SHP77 (cell line): ENCODE results near the gene HAP1.
A peak's percentile ranks its signal among the peaks of the same experiment; 100 is the strongest.
"Not testable (repeated sequence)": the region's sequence is repeated elsewhere in the genome, so short reads cannot be mapped to it uniquely, and the experiment has no call there.

Experiments used
- DNase-seq, 2 experiments: peaks; one replicate each; lab custom pipeline; 2025; lab: John Stamatoyannopoulos, UW

The HAP1 gene

GRCh38 chr17:41689497-41690299 is 44.7 kb downstream of the HAP1 start:
- DNase-seq = peak in 1 of 2 experiments; percentile 26

GRCh38 chr17:41688641-41689496 is 45.6 kb downstream of the HAP1 start, which contains the start of gene EIF1:
EIF1 (plus strand) TSS chr17:41688885; CDS start chr17:41689039, 154 bp downstream.
- peak; percentile 99 for DNase-seq

DNA sequence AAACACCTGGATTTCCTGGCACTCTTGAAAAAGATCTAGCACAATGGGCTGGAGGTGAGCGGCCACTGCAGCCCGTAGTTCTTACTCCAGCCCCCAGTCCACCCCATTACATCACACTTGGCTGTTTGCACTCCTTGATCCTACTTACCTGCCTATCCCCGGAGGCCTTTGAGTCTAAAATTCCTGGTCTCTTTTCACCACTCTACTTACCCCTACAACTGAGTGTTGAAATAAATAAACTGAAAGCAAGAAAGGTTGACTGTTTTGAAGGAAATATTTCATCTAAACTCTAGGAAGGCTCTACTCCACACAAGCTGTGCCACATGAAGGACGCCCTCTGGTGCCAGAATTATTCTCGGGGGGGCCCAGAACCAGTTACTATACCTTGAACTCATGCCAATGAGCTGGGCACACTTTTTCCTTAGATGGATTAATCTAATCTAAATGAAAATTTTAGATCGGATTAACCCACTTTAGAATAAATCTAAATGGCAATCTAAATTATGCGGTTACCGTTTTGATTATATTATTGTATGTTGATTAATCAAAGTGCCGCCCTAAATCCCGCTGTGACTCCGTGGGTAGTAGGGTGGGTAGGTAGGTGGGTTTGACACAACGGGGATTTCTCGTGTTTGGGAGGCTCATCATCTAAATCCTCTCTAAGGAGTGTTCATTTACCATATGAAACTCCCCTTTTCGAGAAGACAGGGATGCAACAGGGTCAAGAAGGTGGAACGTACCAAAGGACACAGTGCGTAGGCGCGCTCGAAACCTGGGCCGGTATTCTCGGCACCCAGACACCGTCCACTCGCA is 46.4 kb downstream of the HAP1 start:
- DNase-seq = peak; percentile 38 to 73

GRCh38 chr17:41686281-41686680 is 48.2 kb downstream of the HAP1 start:
- no peak for DNase-seq

- DNase-seq = not testable (repeated sequence)
These were observed 48.7 kb downstream of the HAP1 start for GRCh38 chr17:41685753-41686152.

DNA sequence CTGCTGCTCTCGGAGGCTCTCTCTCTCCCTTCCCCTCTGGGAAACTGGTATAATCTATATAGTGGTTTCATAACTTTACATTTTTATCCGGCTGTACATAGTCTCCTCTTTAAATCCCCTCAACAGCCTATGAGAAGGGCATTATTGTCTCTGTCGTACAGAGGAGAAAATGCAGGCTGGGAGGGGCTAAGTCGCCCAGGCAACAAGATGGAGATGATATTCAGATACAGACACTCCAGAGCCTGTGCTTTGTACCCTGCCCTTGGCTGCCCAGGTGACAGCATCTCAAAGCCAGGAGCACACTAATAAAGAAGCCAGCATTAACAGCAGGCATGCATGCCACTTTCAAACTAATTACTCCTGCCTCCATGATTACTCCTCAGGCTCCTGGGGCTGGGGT is 50.4 kb downstream of the HAP1 start:
- DNase-seq = no peak

- DNase-seq = no peak
These were observed 50.9 kb downstream of the HAP1 start for GRCh38 chr17:41683441-41684007.

GRCh38 chr17:41682631-41683030 is 51.8 kb downstream of the HAP1 start:
- DNase-seq = no peak

DNA sequence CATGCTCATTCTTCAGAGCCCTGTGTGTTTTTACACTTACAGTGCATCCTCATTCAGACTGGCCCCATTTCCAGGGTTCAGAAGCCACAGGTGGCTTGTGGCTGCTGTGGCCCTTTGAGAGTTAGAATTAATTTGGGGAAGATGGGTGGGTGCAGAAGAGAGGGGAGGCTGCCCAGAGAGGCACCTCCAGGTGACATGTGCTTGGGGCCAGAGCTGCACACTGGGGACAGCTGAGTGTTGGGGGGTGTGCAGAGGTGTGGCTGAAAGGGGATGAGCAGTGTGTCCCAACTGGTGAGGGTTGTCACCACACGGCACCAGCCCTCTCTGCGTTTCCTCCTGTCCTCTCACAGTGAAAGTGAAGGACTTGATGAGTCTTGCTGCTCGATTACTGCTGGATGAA is 52.7 kb downstream of the HAP1 start:
- DNase-seq = no peak

DNA sequence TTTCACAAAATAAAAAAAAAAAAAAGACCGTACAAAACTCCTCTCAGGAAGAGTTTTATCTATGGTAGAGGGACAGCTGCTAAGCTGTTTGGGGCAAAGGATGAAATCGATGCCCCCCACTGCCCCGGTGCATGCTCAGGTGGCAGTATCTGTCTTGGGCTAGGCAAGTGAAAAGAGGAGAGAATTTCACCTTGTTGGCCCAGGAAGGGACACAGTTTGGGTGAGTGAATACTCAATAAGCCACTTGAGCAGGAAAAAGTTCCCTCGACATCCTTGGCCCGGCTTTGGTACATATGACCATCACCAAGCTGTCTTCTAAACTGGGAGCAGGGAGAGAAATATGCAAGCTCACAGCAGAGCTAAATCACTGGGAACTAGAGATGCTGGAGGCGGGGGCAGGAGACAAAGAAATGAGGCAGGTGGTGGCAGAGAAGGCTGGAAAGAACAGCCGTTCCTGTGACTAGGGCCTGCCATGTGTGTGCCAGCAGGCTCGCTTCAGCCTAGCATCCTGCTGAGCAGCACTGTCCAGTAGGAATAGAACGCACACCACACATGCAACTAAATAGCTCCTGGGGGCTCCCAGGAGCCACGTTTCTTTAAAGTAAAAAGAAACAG is 53.9 kb downstream of the HAP1 start:
- peak; percentile 59 to 74 for DNase-seq

- no peak for DNase-seq
These were observed 54.6 kb downstream of the HAP1 start for GRCh38 chr17:41679740-41680425.

GRCh38 chr17:41678907-41679739 is 55.3 kb downstream of the HAP1 start:
- no peak for DNase-seq

- peak; percentile 27 to 39 for DNase-seq
These were observed 56.0 kb downstream of the HAP1 start for GRCh38 chr17:41678411-41678906.

- DNase-seq = no peak
These were observed 58.4 kb downstream of the HAP1 start for GRCh38 chr17:41676058-41676419.

GRCh38 chr17:41675157-41676057 is 59.0 kb downstream of the HAP1 start:
- not testable (repeated sequence) for DNase-seq
